GM23338 (cell line): ENCODE results near the gene SLC25A25. TPM values are rescaled to one million over a fixed set of nuclear protein-coding genes. Genes with fewer than 3 reads are reported as not detected.

Experiments
- ATAC-seq: fragments of 200-7000 bp; cut with Tn5 transposase; 3 replicates; pipeline ENCODE4 v1.9.1; 2020
- DNase-seq: peaks from one replicate; pipeline ENCODE4 v3.0.0-alpha.2; 2015; ENCODE audit warnings: low spot score
- H2AFZ ChIP-seq: fragments of 200-600 bp; sonication (generic); 2 replicates; pipeline ENCODE4 v1.8.0; 2016; ENCODE audit warnings: antibody characterized with exemption, mild to moderate bottlenecking, moderate library complexity
- H3F3A ChIP-seq: fragments of 200-600 bp; sonication (generic); replicated peaks from 2 replicates; pipeline ENCODE4 v1.8.0; 2017; ENCODE audit warnings: antibody characterized with exemption, mixed run types, low read depth
- H3K27ac ChIP-seq: fragments of 200-600 bp; sonication (generic); 2 replicates; pipeline ENCODE4 v1.6.1; 2016; ENCODE audit warnings: low read depth
- H3K27me3 ChIP-seq: fragments of 200-600 bp; sonication (generic); 2 replicates; pipeline ENCODE4 v1.8.0; 2016; ENCODE audit warnings: mild to moderate bottlenecking, mixed run types, moderate library complexity; ENCODE audit not compliant: insufficient read depth
- H3K36me3 ChIP-seq: fragments of 200-600 bp; sonication (generic); 2 replicates; pipeline ENCODE4 v1.8.0; 2016; ENCODE audit warnings: mild to moderate bottlenecking; ENCODE audit not compliant: insufficient read depth
- H3K4me1 ChIP-seq: fragments of 200-600 bp; sonication (generic); 2 replicates; pipeline ENCODE4 v1.8.0; 2016; ENCODE audit warnings: mild to moderate bottlenecking, moderate library complexity; ENCODE audit not compliant: insufficient read depth
- H3K4me2 ChIP-seq: fragments of 200-600 bp; sonication (generic); 2 replicates; pipeline ENCODE4 v1.7.1; 2017; ENCODE audit warnings: mixed run types
- H3K4me3 ChIP-seq: fragments of 200-600 bp; sonication (generic); 2 replicates; pipeline ENCODE4 v1.6.1; 2016; ENCODE audit warnings: mixed run types
- H3K79me2 ChIP-seq: fragments of 200-600 bp; sonication (generic); replicated peaks from 2 replicates; pipeline ENCODE4 v1.8.0; 2017; ENCODE audit warnings: mild to moderate bottlenecking; ENCODE audit not compliant: insufficient read depth
- H3K9me2 ChIP-seq: fragments of 200-600 bp; sonication (generic); 2 replicates; pipeline ENCODE4 v1.8.0; 2017; ENCODE audit not compliant: insufficient read depth
- H4K20me1 ChIP-seq: fragments of 200-600 bp; sonication (generic); replicated peaks from 2 replicates; pipeline ENCODE4 v1.8.0; 2017; ENCODE audit warnings: mild to moderate bottlenecking; ENCODE audit not compliant: insufficient read depth
- H3K27ac Mint-ChIP-seq: 2 replicates; pipeline ENCODE4 v1.8.0; 2020; ENCODE audit warnings: inconsistent platforms, mild to moderate bottlenecking, moderate library complexity, mixed read lengths
- H3K27me3 Mint-ChIP-seq: 3 replicates; pipeline ENCODE4 v1.8.0; 2022; ENCODE audit warnings: low read depth, mild to moderate bottlenecking, moderate library complexity, mixed read lengths, inconsistent platforms; ENCODE audit not compliant: insufficient read depth, poor library complexity
- H3K36me3 Mint-ChIP-seq: 3 replicates; pipeline ENCODE4 v1.8.0; 2021; ENCODE audit warnings: low read depth, mild to moderate bottlenecking, inconsistent platforms, moderate library complexity, mixed read lengths
- H3K4me1 Mint-ChIP-seq: 3 replicates; pipeline ENCODE4 v1.8.0; 2020; ENCODE audit warnings: mild to moderate bottlenecking, inconsistent platforms, mixed read lengths
- H3K4me3 Mint-ChIP-seq: 3 replicates; pipeline ENCODE4 v1.8.0; 2021; ENCODE audit warnings: moderate library complexity, mild to moderate bottlenecking, inconsistent platforms, mixed read lengths
- H3K9me3 Mint-ChIP-seq: 3 replicates; pipeline ENCODE4 v1.8.0; 2020; ENCODE audit warnings: moderate library complexity, mild to moderate bottlenecking, inconsistent platforms, mixed read lengths
- CREB1 ChIP-seq: fragments of 250-450 bp; sonication (Bioruptor Pico); IDR thresholded peaks from 2 replicates; pipeline ENCODE4 v1.5.0; 2020; ENCODE audit warnings: low read depth, mild to moderate bottlenecking, moderate library complexity
- EZH2 ChIP-seq: fragments of 200-600 bp; sonication (generic); IDR thresholded peaks from one replicate; pipeline ENCODE4 v1.8.0; 2017; ENCODE audit warnings: antibody characterized with exemption, mild to moderate bottlenecking, low read depth; ENCODE audit not compliant: unreplicated experiment
- EZH2phosphoT487 ChIP-seq: fragments of 200-600 bp; sonication (generic); IDR thresholded peaks from one replicate; pipeline ENCODE4 v1.8.1; 2018; ENCODE audit warnings: antibody characterized with exemption; ENCODE audit not compliant: unreplicated experiment
- JUNB ChIP-seq: IDR thresholded peaks from one replicate; pipeline ENCODE4 v1.6.1; 2016; ENCODE audit warnings: antibody characterized with exemption; ENCODE audit not compliant: unreplicated experiment
- NANOG ChIP-seq: IDR thresholded peaks from 2 replicates; pipeline ENCODE4 v1.6.1; 2016; ENCODE audit warnings: antibody characterized with exemption, borderline replicate concordance
- POLR2AphosphoS5 ChIP-seq: IDR thresholded peaks from 2 replicates; pipeline ENCODE4 v1.6.1; 2016; ENCODE audit warnings: antibody characterized with exemption, low read depth
- STAT1 ChIP-seq: IDR thresholded peaks from one replicate; pipeline ENCODE4 v1.6.1; 2016; ENCODE audit warnings: antibody characterized with exemption; ENCODE audit not compliant: unreplicated experiment
- ZNF114 ChIP-seq: fragments of 250-450 bp; sonication (Bioruptor Pico); IDR thresholded peaks from 2 replicates; pipeline ENCODE4 v1.5.0; 2020; ENCODE audit warnings: mild to moderate bottlenecking, moderate library complexity
- polyA plus RNA-seq: library from polyadenylated mRNA; unstranded; fragments of >200 nt; fragmentation: Nextera tagmentation; extraction: Ambion mirVana; gene quantifications from 2 replicates; pipeline ENCODE4 v1.2.1, GENCODE V29; 2016
- total RNA-seq: library from RNA; depleted of rRNA; stranded (reverse); fragments of >200 nt; shearing (Covaris generic); gene quantifications from 2 replicates; pipeline ENCODE4 v1.2.3, GENCODE V29; 2014
- TF ChIP-seq, protein P1 (sequence below): IDR thresholded peaks from one replicate; pipeline ENCODE4 v1.6.1; 2018; ENCODE audit warnings: antibody characterized with exemption; ENCODE audit not compliant: unreplicated experiment
- TF ChIP-seq, protein P2 (sequence below): fragments of 250-450 bp; sonication (Bioruptor Pico); IDR thresholded peaks from 2 replicates; pipeline ENCODE4 v1.5.0; 2020; ENCODE audit warnings: mild to moderate bottlenecking, moderate library complexity
- TF ChIP-seq, protein P3 (sequence below): IDR thresholded peaks from 2 replicates; pipeline ENCODE4 v1.6.1; 2016; ENCODE audit warnings: antibody characterized with exemption
- TF ChIP-seq, protein P4 (sequence below), 2 experiments: fragments of 200-600 bp in 1 of 2; sonication (generic) in 1 of 2; conservative IDR thresholded peaks; 2 replicates each; pipeline versions ENCODE4 v1.5.1 to v1.6.1; 2016 to 2017; ENCODE audit warnings: antibody characterized with exemption in 2 of 2, low read depth in 2 of 2, mild to moderate bottlenecking in 2 of 2, moderate library complexity in 1 of 2

The SLC25A25 gene
- total and polyA plus RNA-seq, 2 experiments from 2014 or later: 7.1 to 27.0 TPM

DNA sequence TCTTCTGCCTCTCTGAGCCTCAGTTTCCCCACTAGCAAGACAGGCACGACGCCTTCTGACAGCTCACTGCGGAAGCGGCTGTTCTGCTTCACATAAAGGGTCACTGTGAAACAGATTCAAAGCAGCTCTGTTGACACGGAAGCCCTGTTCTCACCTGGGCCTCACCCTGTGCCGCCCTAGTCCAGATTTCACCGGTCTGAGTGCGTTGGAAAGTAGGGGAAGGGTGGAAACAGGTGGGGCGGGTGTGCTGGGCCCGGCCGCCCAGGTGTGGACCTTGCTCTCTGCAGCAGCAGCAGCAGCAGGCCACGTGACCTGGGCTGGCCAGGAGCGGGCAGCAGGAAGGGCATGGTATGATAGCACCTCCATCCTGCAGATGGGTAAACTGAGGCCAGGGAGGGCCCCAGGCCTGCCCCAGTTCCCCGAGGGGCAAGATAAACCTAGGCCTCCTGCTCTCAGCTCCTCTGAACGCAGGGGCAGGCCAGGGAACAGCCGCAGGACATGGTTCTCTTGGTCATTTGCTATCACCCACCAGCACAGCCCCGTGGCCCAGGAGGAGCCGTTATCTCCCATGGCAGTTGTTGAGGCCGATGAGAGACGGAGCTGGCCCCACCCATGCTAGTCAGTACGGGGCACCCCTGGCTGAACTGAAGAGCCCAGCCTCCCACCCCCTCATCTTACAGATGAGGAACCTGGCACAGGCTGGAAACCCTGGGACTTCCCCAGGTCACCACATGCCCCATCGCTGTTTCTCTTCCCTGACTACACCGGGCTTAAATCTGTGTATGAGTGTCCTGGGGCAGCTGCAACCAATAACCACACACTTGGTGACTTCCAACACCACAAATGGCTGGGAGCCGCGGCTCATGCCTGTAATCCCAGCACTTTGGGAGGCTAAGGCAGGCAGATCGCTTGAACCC, 47.4 kb downstream of the SLC25A25 start:
- no peaks in the 10 kb centered on the region for H3K36me3 ChIP-seq
- no peaks in the 10 kb centered on the region for H3K9me2 ChIP-seq
- ATAC-seq: no peak
- H3K79me2 ChIP-seq: no peaks in the 10 kb centered on the region
- no peak overlapping the region for H3K27ac ChIP-seq
- no peak overlapping the region for H3K27ac Mint-ChIP-seq
- H3K4me3 Mint-ChIP-seq: no peak overlapping the region
- TF ChIP-seq, protein P1, sequence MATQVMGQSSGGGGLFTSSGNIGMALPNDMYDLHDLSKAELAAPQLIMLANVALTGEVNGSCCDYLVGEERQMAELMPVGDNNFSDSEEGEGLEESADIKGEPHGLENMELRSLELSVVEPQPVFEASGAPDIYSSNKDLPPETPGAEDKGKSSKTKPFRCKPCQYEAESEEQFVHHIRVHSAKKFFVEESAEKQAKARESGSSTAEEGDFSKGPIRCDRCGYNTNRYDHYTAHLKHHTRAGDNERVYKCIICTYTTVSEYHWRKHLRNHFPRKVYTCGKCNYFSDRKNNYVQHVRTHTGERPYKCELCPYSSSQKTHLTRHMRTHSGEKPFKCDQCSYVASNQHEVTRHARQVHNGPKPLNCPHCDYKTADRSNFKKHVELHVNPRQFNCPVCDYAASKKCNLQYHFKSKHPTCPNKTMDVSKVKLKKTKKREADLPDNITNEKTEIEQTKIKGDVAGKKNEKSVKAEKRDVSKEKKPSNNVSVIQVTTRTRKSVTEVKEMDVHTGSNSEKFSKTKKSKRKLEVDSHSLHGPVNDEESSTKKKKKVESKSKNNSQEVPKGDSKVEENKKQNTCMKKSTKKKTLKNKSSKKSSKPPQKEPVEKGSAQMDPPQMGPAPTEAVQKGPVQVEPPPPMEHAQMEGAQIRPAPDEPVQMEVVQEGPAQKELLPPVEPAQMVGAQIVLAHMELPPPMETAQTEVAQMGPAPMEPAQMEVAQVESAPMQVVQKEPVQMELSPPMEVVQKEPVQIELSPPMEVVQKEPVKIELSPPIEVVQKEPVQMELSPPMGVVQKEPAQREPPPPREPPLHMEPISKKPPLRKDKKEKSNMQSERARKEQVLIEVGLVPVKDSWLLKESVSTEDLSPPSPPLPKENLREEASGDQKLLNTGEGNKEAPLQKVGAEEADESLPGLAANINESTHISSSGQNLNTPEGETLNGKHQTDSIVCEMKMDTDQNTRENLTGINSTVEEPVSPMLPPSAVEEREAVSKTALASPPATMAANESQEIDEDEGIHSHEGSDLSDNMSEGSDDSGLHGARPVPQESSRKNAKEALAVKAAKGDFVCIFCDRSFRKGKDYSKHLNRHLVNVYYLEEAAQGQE: no peak
- TF ChIP-seq STAT1 (no peak), NANOG (no peak), POLR2AphosphoS5 (no peak), EZH2 (no peak), EZH2phosphoT487 (no peak), JUNB (no peak), CREB1 (CRISPR knock-in tag) (no peak), ZNF114 (CRISPR knock-in tag) (no peak)
- TF ChIP-seq, protein P2, sequence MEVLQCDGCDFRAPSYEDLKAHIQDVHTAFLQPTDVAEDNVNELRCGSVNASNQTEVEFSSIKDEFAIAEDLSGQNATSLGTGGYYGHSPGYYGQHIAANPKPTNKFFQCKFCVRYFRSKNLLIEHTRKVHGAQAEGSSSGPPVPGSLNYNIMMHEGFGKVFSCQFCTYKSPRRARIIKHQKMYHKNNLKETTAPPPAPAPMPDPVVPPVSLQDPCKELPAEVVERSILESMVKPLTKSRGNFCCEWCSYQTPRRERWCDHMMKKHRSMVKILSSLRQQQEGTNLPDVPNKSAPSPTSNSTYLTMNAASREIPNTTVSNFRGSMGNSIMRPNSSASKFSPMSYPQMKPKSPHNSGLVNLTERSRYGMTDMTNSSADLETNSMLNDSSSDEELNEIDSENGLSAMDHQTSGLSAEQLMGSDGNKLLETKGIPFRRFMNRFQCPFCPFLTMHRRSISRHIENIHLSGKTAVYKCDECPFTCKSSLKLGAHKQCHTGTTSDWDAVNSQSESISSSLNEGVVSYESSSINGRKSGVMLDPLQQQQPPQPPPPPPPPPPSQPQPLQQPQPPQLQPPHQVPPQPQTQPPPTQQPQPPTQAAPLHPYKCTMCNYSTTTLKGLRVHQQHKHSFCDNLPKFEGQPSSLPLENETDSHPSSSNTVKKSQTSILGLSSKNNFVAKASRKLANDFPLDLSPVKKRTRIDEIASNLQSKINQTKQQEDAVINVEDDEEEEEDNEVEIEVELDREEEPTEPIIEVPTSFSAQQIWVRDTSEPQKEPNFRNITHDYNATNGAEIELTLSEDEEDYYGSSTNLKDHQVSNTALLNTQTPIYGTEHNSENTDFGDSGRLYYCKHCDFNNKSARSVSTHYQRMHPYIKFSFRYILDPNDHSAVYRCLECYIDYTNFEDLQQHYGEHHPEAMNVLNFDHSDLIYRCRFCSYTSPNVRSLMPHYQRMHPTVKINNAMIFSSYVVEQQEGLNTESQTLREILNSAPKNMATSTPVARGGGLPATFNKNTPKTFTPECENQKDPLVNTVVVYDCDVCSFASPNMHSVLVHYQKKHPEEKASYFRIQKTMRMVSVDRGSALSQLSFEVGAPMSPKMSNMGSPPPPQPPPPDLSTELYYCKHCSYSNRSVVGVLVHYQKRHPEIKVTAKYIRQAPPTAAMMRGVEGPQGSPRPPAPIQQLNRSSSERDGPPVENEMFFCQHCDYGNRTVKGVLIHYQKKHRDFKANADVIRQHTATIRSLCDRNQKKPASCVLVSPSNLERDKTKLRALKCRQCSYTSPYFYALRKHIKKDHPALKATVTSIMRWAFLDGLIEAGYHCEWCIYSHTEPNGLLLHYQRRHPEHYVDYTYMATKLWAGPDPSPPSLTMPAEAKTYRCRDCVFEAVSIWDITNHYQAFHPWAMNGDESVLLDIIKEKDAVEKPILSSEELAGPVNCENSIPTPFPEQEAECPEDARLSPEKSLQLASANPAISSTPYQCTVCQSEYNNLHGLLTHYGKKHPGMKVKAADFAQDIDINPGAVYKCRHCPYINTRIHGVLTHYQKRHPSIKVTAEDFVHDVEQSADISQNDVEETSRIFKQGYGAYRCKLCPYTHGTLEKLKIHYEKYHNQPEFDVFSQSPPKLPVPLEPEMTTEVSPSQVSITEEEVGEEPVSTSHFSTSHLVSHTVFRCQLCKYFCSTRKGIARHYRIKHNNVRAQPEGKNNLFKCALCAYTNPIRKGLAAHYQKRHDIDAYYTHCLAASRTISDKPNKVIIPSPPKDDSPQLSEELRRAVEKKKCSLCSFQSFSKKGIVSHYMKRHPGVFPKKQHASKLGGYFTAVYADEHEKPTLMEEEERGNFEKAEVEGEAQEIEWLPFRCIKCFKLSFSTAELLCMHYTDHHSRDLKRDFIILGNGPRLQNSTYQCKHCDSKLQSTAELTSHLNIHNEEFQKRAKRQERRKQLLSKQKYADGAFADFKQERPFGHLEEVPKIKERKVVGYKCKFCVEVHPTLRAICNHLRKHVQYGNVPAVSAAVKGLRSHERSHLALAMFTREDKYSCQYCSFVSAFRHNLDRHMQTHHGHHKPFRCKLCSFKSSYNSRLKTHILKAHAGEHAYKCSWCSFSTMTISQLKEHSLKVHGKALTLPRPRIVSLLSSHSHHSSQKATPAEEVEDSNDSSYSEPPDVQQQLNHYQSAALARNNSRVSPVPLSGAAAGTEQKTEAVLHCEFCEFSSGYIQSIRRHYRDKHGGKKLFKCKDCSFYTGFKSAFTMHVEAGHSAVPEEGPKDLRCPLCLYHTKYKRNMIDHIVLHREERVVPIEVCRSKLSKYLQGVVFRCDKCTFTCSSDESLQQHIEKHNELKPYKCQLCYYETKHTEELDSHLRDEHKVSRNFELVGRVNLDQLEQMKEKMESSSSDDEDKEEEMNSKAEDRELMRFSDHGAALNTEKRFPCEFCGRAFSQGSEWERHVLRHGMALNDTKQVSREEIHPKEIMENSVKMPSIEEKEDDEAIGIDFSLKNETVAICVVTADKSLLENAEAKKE (CRISPR knock-in tag): no peak
- TF ChIP-seq, protein P3, sequence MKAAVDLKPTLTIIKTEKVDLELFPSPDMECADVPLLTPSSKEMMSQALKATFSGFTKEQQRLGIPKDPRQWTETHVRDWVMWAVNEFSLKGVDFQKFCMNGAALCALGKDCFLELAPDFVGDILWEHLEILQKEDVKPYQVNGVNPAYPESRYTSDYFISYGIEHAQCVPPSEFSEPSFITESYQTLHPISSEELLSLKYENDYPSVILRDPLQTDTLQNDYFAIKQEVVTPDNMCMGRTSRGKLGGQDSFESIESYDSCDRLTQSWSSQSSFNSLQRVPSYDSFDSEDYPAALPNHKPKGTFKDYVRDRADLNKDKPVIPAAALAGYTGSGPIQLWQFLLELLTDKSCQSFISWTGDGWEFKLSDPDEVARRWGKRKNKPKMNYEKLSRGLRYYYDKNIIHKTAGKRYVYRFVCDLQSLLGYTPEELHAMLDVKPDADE: no peak
- TF ChIP-seq, protein P4, sequence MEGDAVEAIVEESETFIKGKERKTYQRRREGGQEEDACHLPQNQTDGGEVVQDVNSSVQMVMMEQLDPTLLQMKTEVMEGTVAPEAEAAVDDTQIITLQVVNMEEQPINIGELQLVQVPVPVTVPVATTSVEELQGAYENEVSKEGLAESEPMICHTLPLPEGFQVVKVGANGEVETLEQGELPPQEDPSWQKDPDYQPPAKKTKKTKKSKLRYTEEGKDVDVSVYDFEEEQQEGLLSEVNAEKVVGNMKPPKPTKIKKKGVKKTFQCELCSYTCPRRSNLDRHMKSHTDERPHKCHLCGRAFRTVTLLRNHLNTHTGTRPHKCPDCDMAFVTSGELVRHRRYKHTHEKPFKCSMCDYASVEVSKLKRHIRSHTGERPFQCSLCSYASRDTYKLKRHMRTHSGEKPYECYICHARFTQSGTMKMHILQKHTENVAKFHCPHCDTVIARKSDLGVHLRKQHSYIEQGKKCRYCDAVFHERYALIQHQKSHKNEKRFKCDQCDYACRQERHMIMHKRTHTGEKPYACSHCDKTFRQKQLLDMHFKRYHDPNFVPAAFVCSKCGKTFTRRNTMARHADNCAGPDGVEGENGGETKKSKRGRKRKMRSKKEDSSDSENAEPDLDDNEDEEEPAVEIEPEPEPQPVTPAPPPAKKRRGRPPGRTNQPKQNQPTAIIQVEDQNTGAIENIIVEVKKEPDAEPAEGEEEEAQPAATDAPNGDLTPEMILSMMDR (conservative IDR thresholded peaks at IDR 0.05; ENCODE audit: low read depth in 2 of 2): no peak
- peaks cover 10% of the 10 kb centered on the region for H3K4me1 Mint-ChIP-seq
- H3K4me2 ChIP-seq: no peak overlapping the region
- H3K27me3 Mint-ChIP-seq: peaks cover 14% of the 10 kb centered on the region
- H3K36me3 Mint-ChIP-seq: peaks cover 18% of the 10 kb centered on the region
- peaks cover 6% of the 10 kb centered on the region; the same call in 1 of the 2 replicates for H3K4me1 ChIP-seq
- no peak overlapping the region for H2AFZ ChIP-seq
- H3K9me3 Mint-ChIP-seq: no peaks in the 10 kb centered on the region
- no peak for DNase-seq
- no peak overlapping the region for H3K4me3 ChIP-seq
- H3K27me3 ChIP-seq: no peaks in the 10 kb centered on the region
- peaks cover 7% of the 10 kb centered on the region; the same call in 1 of the 2 replicates for H3F3A ChIP-seq
- no peaks in the 10 kb centered on the region; the same call in 1 of the 2 replicates for H4K20me1 ChIP-seq
